MG63 (cell line): ENCODE results near the gene MAP3K12. TPM values are rescaled to one million over a fixed set of nuclear protein-coding genes. Genes with fewer than 3 reads are reported as not detected.

Experiments
- DNase-seq: peaks from one replicate; pipeline ENCODE4 v3.0.0-alpha.2; 2020
- H3K27me3 ChIP-seq: fragments of 250-450 bp; sonication (Bioruptor Pico); 2 replicates; pipeline ENCODE4 v1.5.1; 2020; ENCODE audit warnings: mild to moderate bottlenecking, moderate library complexity
- H3K36me3 ChIP-seq: fragments of 250-450 bp; sonication (Bioruptor Pico); 2 replicates; pipeline ENCODE4 v1.5.1; 2020; ENCODE audit warnings: mild to moderate bottlenecking, moderate library complexity
- H3K4me3 ChIP-seq: fragments of 250-450 bp; sonication (Bioruptor Pico); 2 replicates; pipeline ENCODE4 v1.5.1; 2020; ENCODE audit warnings: mild to moderate bottlenecking, moderate library complexity
- H3K9me3 ChIP-seq: fragments of 250-450 bp; sonication (Bioruptor Pico); 2 replicates; pipeline ENCODE4 v1.5.1; 2020; ENCODE audit warnings: mild to moderate bottlenecking, moderate library complexity
- total RNA-seq: library from RNA; depleted of rRNA; stranded (reverse); fragments of >200 nt; shearing (Covaris generic); gene quantifications from 2 replicates; pipeline ENCODE4 v1.2.3, GENCODE V29; 2014; ENCODE audit warnings: low replicate concordance

The MAP3K12 gene
- total RNA-seq, 1 experiment from 2014 or later = 15.0 TPM

GRCh38 chr12:53500776-53501614 lies 1.7 kb upstream of the MAP3K12 start, which contains the start of gene TARBP2:
Gene TARBP2 (plus strand): TSS chr12:53501283. CDS start chr12:53501409, 126 bp downstream.
- H3K27me3 ChIP-seq = no peaks in the 10 kb centered on the region
- H3K36me3 ChIP-seq = peaks cover 31% of the 10 kb centered on the region
- peak within 1 kb of the TSS; percentile 77 for H3K4me3 ChIP-seq
- H3K9me3 ChIP-seq = no peaks in the 10 kb centered on the region
- peak; percentile 98 for DNase-seq

- no peaks in the 10 kb centered on the region for H3K9me3 ChIP-seq
- peak overlapping the region; percentile 77 for H3K4me3 ChIP-seq
- H3K36me3 ChIP-seq = peaks cover 24% of the 10 kb centered on the region
- DNase-seq = no peak
- no peaks in the 10 kb centered on the region for H3K27me3 ChIP-seq
Observed at GRCh38 chr12:53500142-53500775, 1.0 kb upstream of the MAP3K12 start.

- H3K4me3 ChIP-seq = peak overlapping the region; percentile 77
- H3K36me3 ChIP-seq = peaks cover 3% of the 10 kb centered on the region; the same call in 1 of the 2 replicates
- no peaks in the 10 kb centered on the region for H3K27me3 ChIP-seq
- no peak for DNase-seq
- H3K9me3 ChIP-seq = no peaks in the 10 kb centered on the region
Observed at GRCh38 chr12:53498235-53498630, 1.0 kb downstream of the MAP3K12 start.

GRCh38 chr12:53497461-53497860 lies 1.8 kb downstream of the MAP3K12 start:
- no peaks in the 10 kb centered on the region for H3K36me3 ChIP-seq
- no peaks in the 10 kb centered on the region for H3K9me3 ChIP-seq
- H3K4me3 ChIP-seq = no peak overlapping the region
- no peak for DNase-seq
- H3K27me3 ChIP-seq = no peaks in the 10 kb centered on the region

GRCh38 chr12:53496752-53497032 lies 2.6 kb downstream of the MAP3K12 start:
- Histone ChIP-seq H3K4me3 (no peak overlapping the region; the same call in 1 of the 2 replicates), H3K36me3 (no peaks in the 10 kb centered on the region), H3K27me3 (no peaks in the 10 kb centered on the region), H3K9me3 (no peaks in the 10 kb centered on the region)
- no peak for DNase-seq

GRCh38 chr12:53495903-53496751 lies 3.1 kb downstream of the MAP3K12 start:
- Histone ChIP-seq H3K9me3 (no peaks in the 10 kb centered on the region), H3K27me3 (no peaks in the 10 kb centered on the region), H3K36me3 (no peaks in the 10 kb centered on the region), H3K4me3 (no peak overlapping the region; the same call in 1 of the 2 replicates)
- peak; percentile 62 for DNase-seq

GRCh38 chr12:53493610-53494391 lies 5.5 kb downstream of the MAP3K12 start:
- Histone ChIP-seq H3K9me3 (no peaks in the 10 kb centered on the region), H3K27me3 (no peaks in the 10 kb centered on the region), H3K36me3 (no peaks in the 10 kb centered on the region), H3K4me3 (peak overlapping the region; percentile 53)
- DNase-seq = no peak

- Histone ChIP-seq H3K9me3 (no peaks in the 10 kb centered on the region), H3K27me3 (no peaks in the 10 kb centered on the region), H3K36me3 (no peaks in the 10 kb centered on the region), H3K4me3 (peak overlapping the region; percentile 53)
- peak; percentile 90 for DNase-seq
Observed at GRCh38 chr12:53492830-53493609, 6.2 kb downstream of the MAP3K12 start.

- Histone ChIP-seq H3K27me3 (no peaks in the 10 kb centered on the region), H3K36me3 (no peaks in the 10 kb centered on the region), H3K9me3 (no peaks in the 10 kb centered on the region), H3K4me3 (peak overlapping the region; percentile 53)
- no peak for DNase-seq
Observed at GRCh38 chr12:53492188-53492587, 7.1 kb downstream of the MAP3K12 start.

GRCh38 chr12:53489242-53489864 lies 9.9 kb downstream of the MAP3K12 start:
- H3K4me3 ChIP-seq = no peak overlapping the region
- H3K36me3 ChIP-seq = peaks cover 7% of the 10 kb centered on the region
- H3K27me3 ChIP-seq = no peaks in the 10 kb centered on the region
- H3K9me3 ChIP-seq = no peaks in the 10 kb centered on the region
- DNase-seq = no peak

GRCh38 chr12:53486736-53487487 lies 12.3 kb downstream of the MAP3K12 start:
- Histone ChIP-seq H3K4me3 (no peak overlapping the region), H3K36me3 (peaks cover 30% of the 10 kb centered on the region), H3K27me3 (no peaks in the 10 kb centered on the region), H3K9me3 (no peaks in the 10 kb centered on the region)
- DNase-seq = no peak

- no peaks in the 10 kb centered on the region for H3K27me3 ChIP-seq
- peaks cover 38% of the 10 kb centered on the region for H3K36me3 ChIP-seq
- H3K9me3 ChIP-seq = no peaks in the 10 kb centered on the region
- DNase-seq = no peak
- no peak overlapping the region for H3K4me3 ChIP-seq
Observed at GRCh38 chr12:53485955-53486735, 13.1 kb downstream of the MAP3K12 start.

- DNase-seq = no peak
- Histone ChIP-seq H3K9me3 (no peaks in the 10 kb centered on the region), H3K27me3 (no peaks in the 10 kb centered on the region), H3K36me3 (peaks cover 46% of the 10 kb centered on the region), H3K4me3 (no peak overlapping the region)
Observed at GRCh38 chr12:53484686-53485575, 14.3 kb downstream of the MAP3K12 start.
